Measurements from ENCODE around the gene CDK14.

- TF ChIP-seq, protein P1, sequence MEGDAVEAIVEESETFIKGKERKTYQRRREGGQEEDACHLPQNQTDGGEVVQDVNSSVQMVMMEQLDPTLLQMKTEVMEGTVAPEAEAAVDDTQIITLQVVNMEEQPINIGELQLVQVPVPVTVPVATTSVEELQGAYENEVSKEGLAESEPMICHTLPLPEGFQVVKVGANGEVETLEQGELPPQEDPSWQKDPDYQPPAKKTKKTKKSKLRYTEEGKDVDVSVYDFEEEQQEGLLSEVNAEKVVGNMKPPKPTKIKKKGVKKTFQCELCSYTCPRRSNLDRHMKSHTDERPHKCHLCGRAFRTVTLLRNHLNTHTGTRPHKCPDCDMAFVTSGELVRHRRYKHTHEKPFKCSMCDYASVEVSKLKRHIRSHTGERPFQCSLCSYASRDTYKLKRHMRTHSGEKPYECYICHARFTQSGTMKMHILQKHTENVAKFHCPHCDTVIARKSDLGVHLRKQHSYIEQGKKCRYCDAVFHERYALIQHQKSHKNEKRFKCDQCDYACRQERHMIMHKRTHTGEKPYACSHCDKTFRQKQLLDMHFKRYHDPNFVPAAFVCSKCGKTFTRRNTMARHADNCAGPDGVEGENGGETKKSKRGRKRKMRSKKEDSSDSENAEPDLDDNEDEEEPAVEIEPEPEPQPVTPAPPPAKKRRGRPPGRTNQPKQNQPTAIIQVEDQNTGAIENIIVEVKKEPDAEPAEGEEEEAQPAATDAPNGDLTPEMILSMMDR (IDR thresholded peaks at IDR 0.05), result no peak
- TF ChIP-seq POLR2A (IDR thresholded peaks at IDR 0.05), result no peak
These were observed 560.4 kb downstream of the CDK14 start for GRCh38 chr7:91156316-91157185.

All from upper lobe of left lung (tissue), 4 donors.